ENCODE data around the gene ARHGAP25.

- no peak for TF ChIP-seq POLR2A (IDR thresholded peaks at IDR 0.05)
- TF ChIP-seq CTCF (IDR thresholded peaks at IDR 0.05) = no peak
Measured at GRCh38 chr2:68755071-68755470, 20.5 kb downstream of the ARHGAP25 start.
